Urinary bladder (tissue), 4 donors: Measurements from ENCODE around the gene ASPHD2. TPM values are rescaled to one million over a fixed set of nuclear protein-coding genes. Genes with fewer than 3 reads are reported as not detected.

Experiments used
- DNase-seq: peaks from one replicate; pipeline ENCODE4 v3.0.0-alpha.2; 2015; ENCODE audit errors: extremely low spot score
- H3K27ac ChIP-seq: one replicate; pipeline ENCODE4 v1.5.1; 2013; ENCODE audit warnings: low read depth, mild to moderate bottlenecking, moderate library complexity
- H3K36me3 ChIP-seq: one replicate; pipeline ENCODE4 v1.6.1; 2013; ENCODE audit warnings: mild to moderate bottlenecking, moderate library complexity; ENCODE audit not compliant: insufficient read depth
- H3K4me1 ChIP-seq: one replicate; pipeline ENCODE4 v1.6.1; 2013; ENCODE audit warnings: mild to moderate bottlenecking, moderate library complexity; ENCODE audit not compliant: insufficient read depth
- H3K4me3 ChIP-seq: one replicate; pipeline ENCODE4 v1.5.1; 2013; ENCODE audit warnings: low read depth, low read length
- WGBS: extraction: QIAGEN DNeasy Blood & Tissue Kit; methylation state at CpG from one replicate; pipeline ENCODE4 v1.1.7; 2013; 5-methylcytosine and 5-hydroxymethylcytosine counted together
- polyA plus RNA-seq: library from polyadenylated mRNA; stranded (reverse); fragments of 200-250 nt; gene quantifications from one replicate; pipeline ENCODE4 v1.2.3, GENCODE V29; 2013
- total RNA-seq: library from RNA; depleted of rRNA; stranded (reverse); fragments of >200 nt; gene quantifications from one replicate; pipeline ENCODE4 v1.2.3, GENCODE V29; 2014
- donor health status: healthy with polysubstance abuse.
- donor health status: healthy.

The ASPHD2 gene
- total and polyA plus RNA-seq, 2 donors: 0.53 to 0.58 TPM

- DNase-seq: no peak
- Histone ChIP-seq H3K36me3 (no peaks in the 10 kb centered on the region), H3K4me1 (no peaks in the 10 kb centered on the region), H3K27ac (no peak overlapping the region), H3K4me3 (no peak overlapping the region)
- 74% methylated on average over 15 of the region's 15 CpGs for WGBS
Observed at GRCh38 chr22:26445577-26446275, 16.7 kb downstream of the ASPHD2 start.

GRCh38 chr22:26446808-26447515 lies 17.9 kb downstream of the ASPHD2 start:
- H3K36me3 ChIP-seq: no peaks in the 10 kb centered on the region
- DNase-seq: no peak
- H3K4me3 ChIP-seq: no peak overlapping the region
- no peaks in the 10 kb centered on the region for H3K4me1 ChIP-seq
- WGBS: 54% methylated on average over 17 of the region's 17 CpGs
- H3K27ac ChIP-seq: no peak overlapping the region

- Histone ChIP-seq H3K4me3 (no peak overlapping the region), H3K27ac (no peak overlapping the region), H3K4me1 (no peaks in the 10 kb centered on the region), H3K36me3 (no peaks in the 10 kb centered on the region)
- no peak for DNase-seq
- 63% methylated on average over 15 of the region's 15 CpGs for WGBS
Observed at GRCh38 chr22:26447584-26448329, 18.7 kb downstream of the ASPHD2 start.

GRCh38 chr22:26448334-26448733 lies 19.3 kb downstream of the ASPHD2 start:
- DNase-seq: no peak
- 44% methylated on average over 5 of the region's 5 CpGs for WGBS
- Histone ChIP-seq H3K4me1 (no peaks in the 10 kb centered on the region), H3K4me3 (no peak overlapping the region), H3K36me3 (no peaks in the 10 kb centered on the region), H3K27ac (no peak overlapping the region)

- WGBS: 47% methylated on average over 6 of the region's 6 CpGs
- no peak overlapping the region for H3K4me3 ChIP-seq
Observed at GRCh38 chr22:26448941-26449340, 19.9 kb downstream of the ASPHD2 start.

GRCh38 chr22:26450453-26451185 lies 21.6 kb downstream of the ASPHD2 start:
- Histone ChIP-seq H3K4me3 (no peak overlapping the region), H3K4me1 (no peaks in the 10 kb centered on the region), H3K36me3 (peaks cover 3% of the 10 kb centered on the region), H3K27ac (no peak overlapping the region)
- no peak for DNase-seq
- 91% methylated on average over 9 of the region's 9 CpGs for WGBS

More at GRCh38 chr22:26448941-26449340, 19.9 kb downstream of the ASPHD2 start:
- H3K36me3 ChIP-seq: peaks cover 3% of the 10 kb centered on the region
- DNase-seq: no peak
- no peaks in the 10 kb centered on the region for H3K4me1 ChIP-seq
- H3K27ac ChIP-seq: no peak overlapping the region

GRCh38 chr22:26452236-26453016 lies 23.4 kb downstream of the ASPHD2 start:
- Histone ChIP-seq H3K4me1 (no peaks in the 10 kb centered on the region), H3K4me3 (no peak overlapping the region), H3K27ac (no peak overlapping the region), H3K36me3 (peaks cover 3% of the 10 kb centered on the region)
- DNase-seq: no peak
- WGBS: 94% methylated on average over 23 of the region's 23 CpGs

GRCh38 chr22:26453216-26453615 lies 24.2 kb downstream of the ASPHD2 start:
- Histone ChIP-seq H3K27ac (no peak overlapping the region), H3K4me3 (no peak overlapping the region), H3K36me3 (peaks cover 3% of the 10 kb centered on the region), H3K4me1 (no peaks in the 10 kb centered on the region)
- 92% methylated on average over 9 of the region's 9 CpGs for WGBS
- DNase-seq: no peak

- Histone ChIP-seq H3K27ac (no peak overlapping the region), H3K4me3 (no peak overlapping the region), H3K4me1 (no peaks in the 10 kb centered on the region), H3K36me3 (peaks cover 3% of the 10 kb centered on the region)
- 76% methylated on average over 5 of the region's 5 CpGs for WGBS
- DNase-seq: no peak
Observed at GRCh38 chr22:26453812-26454500, 24.9 kb downstream of the ASPHD2 start.

GRCh38 chr22:26457661-26458272 lies 28.7 kb downstream of the ASPHD2 start:
- no peak for DNase-seq
- peaks cover 3% of the 10 kb centered on the region for H3K36me3 ChIP-seq
- H3K4me1 ChIP-seq: no peaks in the 10 kb centered on the region
- no peak overlapping the region for H3K27ac ChIP-seq
- H3K4me3 ChIP-seq: no peak overlapping the region
- WGBS: 94% methylated on average over 26 of the region's 26 CpGs

GRCh38 chr22:26460202-26460601 lies 31.1 kb downstream of the ASPHD2 start:
- no peak overlapping the region for H3K27ac ChIP-seq
- 69% methylated on average over 6 of the region's 6 CpGs for WGBS
- no peak for DNase-seq
- no peaks in the 10 kb centered on the region for H3K4me1 ChIP-seq
- no peaks in the 10 kb centered on the region for H3K36me3 ChIP-seq
- H3K4me3 ChIP-seq: no peak overlapping the region

GRCh38 chr22:26461188-26461810 lies 32.2 kb downstream of the ASPHD2 start:
- Histone ChIP-seq H3K4me1 (no peaks in the 10 kb centered on the region), H3K36me3 (peaks cover 2% of the 10 kb centered on the region), H3K27ac (no peak overlapping the region), H3K4me3 (no peak overlapping the region)
- WGBS: 39% methylated on average over 3 of the region's 3 CpGs
- DNase-seq: no peak
